ENCODE measurements around the gene LARP6.

GRCh38 chr15:70786996-70787395 lies 67.0 kb downstream of the LARP6 start:
- TF ChIP-seq, protein P1, sequence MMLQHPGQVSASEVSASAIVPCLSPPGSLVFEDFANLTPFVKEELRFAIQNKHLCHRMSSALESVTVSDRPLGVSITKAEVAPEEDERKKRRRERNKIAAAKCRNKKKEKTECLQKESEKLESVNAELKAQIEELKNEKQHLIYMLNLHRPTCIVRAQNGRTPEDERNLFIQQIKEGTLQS (IDR thresholded peaks at IDR 0.05), result no peak
- TF ChIP-seq, protein P2, sequence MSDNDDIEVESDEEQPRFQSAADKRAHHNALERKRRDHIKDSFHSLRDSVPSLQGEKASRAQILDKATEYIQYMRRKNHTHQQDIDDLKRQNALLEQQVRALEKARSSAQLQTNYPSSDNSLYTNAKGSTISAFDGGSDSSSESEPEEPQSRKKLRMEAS (IDR thresholded peaks at IDR 0.05), result no peak
- TF ChIP-seq NR2F2 (IDR thresholded peaks at IDR 0.05), result no peak
- no peak for TF ChIP-seq CTCF (IDR thresholded peaks at IDR 0.05; ENCODE audit: low read depth, low read length, missing input control)
- TF ChIP-seq FOXA2 (IDR thresholded peaks at IDR 0.05), result no peak
- no peak for TF ChIP-seq EGR1 (IDR thresholded peaks at IDR 0.05; ENCODE audit: low read depth in 2 of 2)
- TF ChIP-seq RXRA (IDR thresholded peaks at IDR 0.05), result no peak
- no peak for TF ChIP-seq SP1 (IDR thresholded peaks at IDR 0.05)
- TF ChIP-seq TAF1 (conservative IDR thresholded peaks at IDR 0.05), result no peak
- no peak for TF ChIP-seq FOXA1 (IDR thresholded peaks at IDR 0.05)
